ENCODE measurements around the gene SLC39A13.
A peak's percentile ranks its signal among the peaks of the same experiment; 100 is the strongest.

The SLC39A13 gene

DNA sequence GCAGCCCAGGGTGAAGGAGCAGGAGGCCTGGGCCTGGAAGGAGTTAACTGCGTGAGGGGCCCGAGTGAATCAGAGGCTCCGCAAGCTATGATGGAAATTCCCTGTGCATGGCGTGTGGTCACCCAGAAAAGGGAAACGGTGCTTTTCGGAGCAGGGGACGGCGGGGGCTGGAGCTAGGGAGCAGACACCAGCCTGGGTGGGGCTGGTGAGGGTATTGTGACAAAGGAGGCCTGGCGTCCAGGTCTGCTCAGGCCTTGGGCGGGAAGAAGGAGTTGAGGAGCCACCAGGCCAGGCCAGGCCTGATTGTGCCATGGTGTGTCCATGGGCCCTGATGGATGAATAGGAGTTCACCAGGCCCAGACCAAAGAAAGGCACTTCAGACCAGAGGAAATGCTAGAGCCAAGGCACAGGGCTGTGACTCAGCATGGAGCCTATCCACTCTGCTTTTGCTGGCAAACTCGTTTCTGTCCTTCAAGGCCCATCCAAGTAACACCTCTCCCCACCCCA lies 17.3 kb upstream of the SLC39A13 start:
- H3K4me3 ChIP-seq (replicated peaks; ENCODE audit: low read depth, low read length), result no peak overlapping the region
- no peak for DNase-seq (ENCODE audit: low read depth)
- TF ChIP-seq, protein P1, sequence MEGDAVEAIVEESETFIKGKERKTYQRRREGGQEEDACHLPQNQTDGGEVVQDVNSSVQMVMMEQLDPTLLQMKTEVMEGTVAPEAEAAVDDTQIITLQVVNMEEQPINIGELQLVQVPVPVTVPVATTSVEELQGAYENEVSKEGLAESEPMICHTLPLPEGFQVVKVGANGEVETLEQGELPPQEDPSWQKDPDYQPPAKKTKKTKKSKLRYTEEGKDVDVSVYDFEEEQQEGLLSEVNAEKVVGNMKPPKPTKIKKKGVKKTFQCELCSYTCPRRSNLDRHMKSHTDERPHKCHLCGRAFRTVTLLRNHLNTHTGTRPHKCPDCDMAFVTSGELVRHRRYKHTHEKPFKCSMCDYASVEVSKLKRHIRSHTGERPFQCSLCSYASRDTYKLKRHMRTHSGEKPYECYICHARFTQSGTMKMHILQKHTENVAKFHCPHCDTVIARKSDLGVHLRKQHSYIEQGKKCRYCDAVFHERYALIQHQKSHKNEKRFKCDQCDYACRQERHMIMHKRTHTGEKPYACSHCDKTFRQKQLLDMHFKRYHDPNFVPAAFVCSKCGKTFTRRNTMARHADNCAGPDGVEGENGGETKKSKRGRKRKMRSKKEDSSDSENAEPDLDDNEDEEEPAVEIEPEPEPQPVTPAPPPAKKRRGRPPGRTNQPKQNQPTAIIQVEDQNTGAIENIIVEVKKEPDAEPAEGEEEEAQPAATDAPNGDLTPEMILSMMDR (IDR thresholded peaks at IDR 0.05; ENCODE audit: low read length, missing control alignments), result no peak

DNA sequence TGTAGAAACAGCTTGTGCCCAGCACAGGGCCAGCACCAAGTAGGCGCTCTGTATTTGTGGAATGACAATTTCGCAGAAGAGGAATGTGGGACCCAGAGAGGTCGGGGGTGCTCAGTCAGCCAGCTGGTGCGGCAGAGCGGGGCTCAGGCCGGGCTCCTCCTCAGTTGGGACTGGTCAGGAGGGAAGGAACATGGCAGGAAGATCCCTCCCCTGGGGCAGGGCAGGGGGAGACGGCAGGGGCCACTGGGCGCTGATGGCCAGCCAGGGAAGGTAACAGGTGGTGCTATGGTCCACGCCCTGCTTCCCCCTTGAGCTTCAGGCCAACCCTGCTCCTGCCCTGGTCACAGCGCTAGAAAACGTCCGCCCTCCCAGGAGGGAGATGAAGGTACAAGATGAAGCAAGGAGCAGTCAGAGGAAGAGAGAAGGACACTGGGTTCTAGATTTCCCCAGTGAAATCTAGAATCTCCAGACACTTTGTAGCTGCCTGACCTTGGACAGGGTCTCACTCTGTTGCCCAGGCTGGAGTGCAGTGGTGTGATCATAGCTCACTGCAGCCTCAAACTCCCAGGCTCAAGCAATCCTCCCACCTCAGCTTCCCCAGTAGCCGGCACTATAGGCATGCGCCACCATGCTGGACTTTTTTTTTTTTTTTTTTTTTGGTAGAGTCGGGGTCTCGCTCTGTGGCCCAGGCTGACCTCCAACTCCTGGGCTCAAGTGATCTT lies 16.5 kb upstream of the SLC39A13 start:
- H3K4me3 ChIP-seq (replicated peaks; ENCODE audit: low read depth, low read length), result no peak overlapping the region
- no peak for DNase-seq (ENCODE audit: low read depth)
- TF ChIP-seq, protein P1 (IDR thresholded peaks at IDR 0.05; ENCODE audit: low read length, missing control alignments), result no peak

DNA sequence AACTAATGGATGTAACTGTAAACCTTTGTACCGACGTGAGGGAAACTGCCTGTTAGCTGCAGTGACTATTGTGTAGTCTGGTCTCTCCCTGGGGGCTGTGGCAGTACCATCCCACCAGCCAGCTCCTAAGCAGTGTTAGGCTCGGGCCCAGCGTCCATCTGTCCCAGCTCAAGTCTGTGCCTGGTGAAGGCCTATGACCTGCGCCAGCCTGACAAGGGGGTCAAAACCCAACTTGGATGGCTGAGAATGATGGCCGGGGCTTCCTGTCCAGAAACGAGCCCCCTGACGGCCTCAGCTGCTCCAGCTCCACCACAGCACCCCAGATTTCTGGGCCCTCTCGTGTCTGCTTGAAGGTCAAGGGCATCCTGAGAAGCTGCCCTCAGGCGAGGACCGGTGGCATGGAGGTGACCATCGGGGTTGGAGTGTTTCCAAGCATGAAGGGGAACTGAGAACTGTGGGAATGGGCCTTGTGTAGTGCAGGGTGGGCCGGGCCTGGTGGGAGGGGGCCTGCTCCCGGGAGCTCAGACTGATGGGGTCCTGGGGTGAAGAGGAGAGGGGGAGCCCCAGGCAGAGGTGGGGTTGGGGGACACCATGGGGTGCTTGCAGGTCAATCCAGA lies 15.7 kb upstream of the SLC39A13 start:
- no peak for DNase-seq (ENCODE audit: low read depth)
- TF ChIP-seq, protein P1 (IDR thresholded peaks at IDR 0.05; ENCODE audit: low read length, missing control alignments), result no peak
- no peak overlapping the region for H3K4me3 ChIP-seq (replicated peaks; ENCODE audit: low read depth, low read length)

DNA sequence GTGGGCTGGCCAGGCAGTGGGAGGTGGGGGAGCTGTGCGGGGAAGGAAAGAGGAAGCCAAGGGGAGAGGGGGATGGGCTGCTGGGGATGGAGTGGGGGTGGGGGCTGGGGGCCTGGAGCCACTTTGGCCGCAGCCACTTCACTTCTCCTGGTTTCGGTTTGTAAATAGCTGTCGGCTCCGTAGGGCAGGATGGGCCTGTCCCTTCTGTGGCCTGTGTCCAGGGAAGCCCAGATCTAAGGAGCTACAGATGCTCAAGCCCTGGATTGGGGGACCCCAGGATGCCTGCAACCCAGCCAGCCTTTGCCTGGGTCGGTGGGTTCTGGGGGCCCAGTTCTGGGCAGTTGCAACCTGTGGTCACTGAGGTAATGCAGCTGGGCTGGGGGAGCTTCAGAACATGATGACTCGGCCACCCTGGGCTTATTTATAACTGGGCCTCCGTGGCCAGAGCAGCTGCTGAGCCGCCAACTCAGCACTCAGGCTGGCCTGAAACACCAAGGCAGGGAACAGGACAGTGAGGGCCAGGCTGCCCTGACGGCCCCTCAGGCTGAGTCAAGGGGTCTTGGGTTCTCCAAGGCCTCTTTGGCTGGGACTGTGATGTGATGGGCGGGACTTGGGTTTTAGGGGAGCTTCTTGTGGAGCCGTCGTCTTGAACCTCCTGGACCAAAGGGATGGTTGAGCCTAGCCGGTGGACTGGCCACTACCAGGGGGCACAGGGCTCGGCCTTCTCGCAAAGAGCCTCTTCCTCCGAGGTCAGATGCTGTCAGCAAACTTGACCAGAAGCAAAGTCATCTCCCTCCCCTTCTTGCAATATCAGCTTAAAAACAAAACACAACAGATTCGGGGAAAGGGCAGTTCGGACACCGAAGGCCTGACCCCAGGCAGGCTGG lies 15.0 kb upstream of the SLC39A13 start:
- H3K4me3 ChIP-seq (replicated peaks; ENCODE audit: low read depth, low read length), result no peak overlapping the region
- DNase-seq (ENCODE audit: low read depth), result peak; percentile 37
- TF ChIP-seq, protein P1 (IDR thresholded peaks at IDR 0.05; ENCODE audit: low read length, missing control alignments), result no peak

DNA sequence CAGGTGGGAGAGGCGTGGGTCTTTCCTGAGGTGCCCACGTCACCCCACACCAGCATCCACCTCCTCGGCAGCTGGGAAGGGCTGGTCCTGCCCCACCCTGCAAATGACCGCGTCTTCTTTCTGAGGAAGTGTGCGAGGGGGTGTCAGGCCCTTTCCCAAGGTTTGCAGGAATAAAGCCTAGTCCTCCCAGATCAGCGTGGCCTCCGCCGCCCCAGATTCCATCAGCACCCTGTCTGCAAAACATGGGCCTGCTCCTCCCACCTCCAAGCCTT lies 14.4 kb upstream of the SLC39A13 start:
- no peak for DNase-seq (ENCODE audit: low read depth)

More for the DNA sequence above, 14.4 kb upstream of the SLC39A13 start:
- TF ChIP-seq, protein P1 (IDR thresholded peaks at IDR 0.05; ENCODE audit: low read length, missing control alignments), result no peak
- no peak overlapping the region for H3K4me3 ChIP-seq (replicated peaks; ENCODE audit: low read depth, low read length)

All from fibroblast of pulmonary artery (primary cell).